Activated CD8-positive, alpha-beta memory T cell treated with anti-CD3 and anti-CD28 coated beads, Interleukin-2, amount 10 ng/mL, durations not matched to agents 7 days and 5 days (primary cell): ENCODE data around the gene PCDHGC5. TPM values are rescaled to one million over a fixed set of nuclear protein-coding genes. Genes with fewer than 3 reads are reported as not detected.

Experiments
- ATAC-seq: fragments of 150-1000 bp; cut with Tn5 transposase; one replicate; pipeline ENCODE4 v1.10.0; 2021; ENCODE audit warnings: moderate library complexity
- CTCF ChIA-PET: fragments of 350-600 bp; sonication (Branson Sonifier 250); formaldehyde crosslinking; loops from one replicate; lab custom pipeline; 2021; ENCODE audit warnings: antibody characterized with exemption; lab: Charles Lee
- DNase-seq: peaks from one replicate; pipeline ENCODE4 v3.0.0-alpha.2; 2020
- H3K27ac Mint-ChIP-seq: one replicate; pipeline ENCODE4 v1.8.0; 2021; ENCODE audit warnings: mild to moderate bottlenecking, mixed read lengths
- H3K27me3 Mint-ChIP-seq: one replicate; pipeline ENCODE4 v1.8.0; 2021; ENCODE audit warnings: mixed read lengths
- H3K36me3 Mint-ChIP-seq: one replicate; pipeline ENCODE4 v1.8.0; 2021; ENCODE audit warnings: mild to moderate bottlenecking, mixed read lengths
- H3K4me1 Mint-ChIP-seq: one replicate; pipeline ENCODE4 v1.8.0; 2021; ENCODE audit warnings: mixed read lengths
- H3K4me3 Mint-ChIP-seq: one replicate; pipeline ENCODE4 v1.8.0; 2021; ENCODE audit warnings: mild to moderate bottlenecking, moderate library complexity, mixed read lengths
- H3K9me3 Mint-ChIP-seq: one replicate; pipeline ENCODE4 v1.8.0; 2022; ENCODE audit warnings: low read depth, mixed read lengths
- total RNA-seq, 2 experiments: library from RNA; stranded (reverse); gene quantifications; one replicate each; pipeline ENCODE4 v1.2.3, GENCODE V29; 2021

Gene PCDHGC5
- total RNA-seq: not detected

DNA sequence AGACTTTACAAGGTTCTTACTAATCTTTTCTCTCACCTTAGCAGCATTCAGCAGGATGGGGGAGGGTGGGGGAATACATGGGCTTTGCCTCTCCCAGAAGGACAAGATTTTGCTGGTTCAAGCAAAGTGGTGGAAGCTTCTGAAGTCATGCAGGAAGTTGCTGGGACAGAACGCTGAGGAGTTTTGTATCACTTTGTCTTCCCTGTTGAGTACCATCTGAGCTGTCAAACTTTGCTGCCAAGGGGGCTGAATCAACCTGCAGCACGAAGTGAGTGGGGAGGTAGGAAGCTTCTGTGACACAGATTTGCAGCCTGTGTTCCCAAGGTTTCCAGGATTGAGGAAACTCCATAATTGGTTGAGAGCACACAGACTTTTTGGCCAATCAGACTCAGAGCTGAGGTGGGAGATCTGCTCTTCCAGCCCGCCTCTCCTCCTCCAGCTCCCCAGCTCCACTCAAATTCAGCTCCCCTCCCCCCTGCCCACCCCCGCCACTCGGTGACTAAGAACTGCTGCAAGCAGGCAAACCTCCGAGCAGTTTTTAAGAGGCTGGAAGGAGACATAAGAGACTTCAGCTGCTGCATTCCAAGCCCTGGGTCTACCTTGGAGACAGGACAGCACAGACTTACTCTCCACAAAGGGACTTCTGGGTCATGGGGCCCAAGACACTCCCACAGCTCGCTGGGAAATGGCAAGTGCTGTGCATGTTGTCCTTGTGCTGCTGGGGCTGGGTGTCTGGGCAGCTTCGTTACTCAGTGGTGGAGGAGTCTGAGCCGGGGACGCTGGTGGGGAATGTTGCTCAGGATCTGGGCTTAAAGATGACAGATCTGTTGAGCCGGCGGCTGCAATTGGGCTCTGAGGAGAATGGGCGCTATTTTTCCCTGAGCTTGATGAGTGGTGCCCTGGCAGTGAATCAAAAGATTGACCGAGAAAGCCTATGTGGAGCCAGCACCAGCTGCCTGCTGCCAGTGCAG, at the start of gene PCDHGC5:
Gene PCDHGC5, plus strand, starts transcription at position 491 of the 971 bp plus-strand sequence. Its CDS starts 160 bp downstream, at position 651.
- H3K27ac Mint-ChIP-seq: no peak within 1 kb of the TSS
- H3K36me3 Mint-ChIP-seq: peaks cover 2% of the 10 kb centered on the region
- peaks cover 3% of the 10 kb centered on the region for H3K4me1 Mint-ChIP-seq
- H3K4me3 Mint-ChIP-seq: no peak within 1 kb of the TSS
- ATAC-seq (no peak), DNase-seq (no peak)
- CTCF ChIA-PET: interaction anchor here (1.2 kb wide), 1 partner anchor 23 kb away, joined by 4 read pairs; no protein-coding TSS in a partner anchor
- H3K9me3 Mint-ChIP-seq: no peaks in the 10 kb centered on the region
- peaks cover 85% of the 10 kb centered on the region for H3K27me3 Mint-ChIP-seq

DNA sequence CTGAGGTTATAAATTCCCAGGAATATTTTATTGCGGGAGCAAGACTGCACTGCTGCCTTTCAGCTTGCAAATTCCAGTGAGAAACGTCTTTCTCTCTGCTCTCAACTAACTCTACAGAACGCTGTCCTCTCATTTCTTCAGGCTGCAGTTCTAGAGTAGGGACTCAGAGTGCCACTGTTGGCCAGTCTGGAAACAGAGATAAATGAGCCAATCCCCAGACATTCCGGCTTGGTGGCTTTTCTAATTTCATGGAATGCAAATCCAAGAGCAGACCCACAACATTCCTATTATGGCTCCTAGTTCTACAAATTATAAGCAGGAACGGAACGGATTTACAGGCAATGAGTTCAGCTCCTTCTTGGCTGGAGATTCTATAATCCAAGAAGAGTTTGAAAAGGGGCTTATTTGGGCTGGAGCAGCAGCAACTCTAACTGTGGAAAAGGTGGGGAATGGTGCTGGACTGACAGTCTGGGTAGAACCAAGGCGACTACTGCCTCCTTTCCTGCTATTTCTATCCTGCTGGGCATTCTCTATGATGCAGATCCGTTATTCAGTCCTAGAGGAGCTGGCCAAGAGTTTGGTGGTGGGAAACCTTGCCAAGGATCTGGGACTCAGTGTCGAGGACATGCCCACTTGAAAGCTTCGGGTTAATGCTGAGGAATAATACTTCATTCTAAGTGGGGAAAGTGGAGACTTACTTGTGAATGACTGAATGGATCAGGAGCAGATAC, 49.3 kb upstream of the PCDHGC5 start:
- Mint-ChIP-seq H3K4me1 (no peaks in the 10 kb centered on the region), H3K27ac (no peak overlapping the region)
- ATAC-seq: no peak

DNA sequence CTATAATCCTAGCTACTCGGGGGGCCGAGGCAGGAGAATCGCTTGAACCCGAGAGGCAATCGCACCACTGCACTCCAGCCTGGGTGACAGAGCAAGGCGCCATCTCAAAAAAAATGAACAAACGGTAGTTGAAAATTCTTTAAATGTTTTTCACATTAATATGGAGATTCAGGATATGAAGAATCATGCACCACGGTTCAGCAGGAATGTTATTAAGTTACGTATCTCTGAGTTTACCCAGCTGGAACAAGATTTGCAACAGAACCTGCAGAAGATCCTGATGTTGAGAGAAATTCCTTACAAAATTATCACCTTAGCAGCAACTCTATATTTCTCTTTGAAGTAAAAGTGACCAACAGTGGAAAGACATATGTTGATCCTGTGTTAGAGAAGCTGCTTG, 48.5 kb upstream of the PCDHGC5 start:
- DNase-seq (no peak), ATAC-seq (no peak)
- Mint-ChIP-seq H3K36me3 (no peaks in the 10 kb centered on the region), H3K9me3 (no peaks in the 10 kb centered on the region), H3K4me3 (no peak overlapping the region), H3K27me3 (peaks cover 6% of the 10 kb centered on the region), H3K4me1 (no peaks in the 10 kb centered on the region), H3K27ac (no peak overlapping the region)
- CTCF ChIA-PET: no interaction called here

More for the DNA sequence above, 49.3 kb upstream of the PCDHGC5 start:
- Mint-ChIP-seq H3K9me3 (no peaks in the 10 kb centered on the region), H3K27me3 (peaks cover 6% of the 10 kb centered on the region), H3K36me3 (no peaks in the 10 kb centered on the region), H3K4me3 (no peak overlapping the region)
- no peak for DNase-seq
- CTCF ChIA-PET: no interaction called here

DNA sequence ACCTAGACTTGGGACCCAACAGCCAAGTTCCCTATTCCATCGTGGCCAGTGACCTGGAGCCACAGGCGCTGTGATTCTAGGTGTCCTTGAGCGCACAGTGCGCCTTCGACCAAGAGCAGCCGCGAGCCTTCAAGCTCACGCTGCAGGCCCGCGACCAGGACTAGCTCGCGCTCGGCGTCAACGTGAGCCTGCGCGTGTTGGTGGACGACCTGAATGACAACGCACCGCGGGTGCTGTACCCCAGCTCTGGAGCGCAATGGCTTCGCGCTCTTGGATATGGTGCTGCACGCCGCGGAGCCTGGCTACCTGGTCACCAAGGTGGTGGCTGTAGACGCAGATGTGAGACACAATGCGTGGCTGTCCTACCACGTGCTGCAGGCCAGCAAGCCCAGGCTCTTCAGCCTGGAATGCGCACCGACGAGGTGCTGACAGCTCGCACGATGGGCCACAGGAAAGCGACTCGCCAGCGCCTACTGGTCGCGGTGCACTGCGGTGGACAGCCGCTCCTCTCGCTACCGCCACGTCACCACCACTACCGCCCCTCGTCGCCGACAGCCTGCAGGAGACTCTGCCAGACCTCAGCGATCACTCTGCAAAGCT, 47.2 kb upstream of the PCDHGC5 start:
- ATAC-seq: no peak

DNA sequence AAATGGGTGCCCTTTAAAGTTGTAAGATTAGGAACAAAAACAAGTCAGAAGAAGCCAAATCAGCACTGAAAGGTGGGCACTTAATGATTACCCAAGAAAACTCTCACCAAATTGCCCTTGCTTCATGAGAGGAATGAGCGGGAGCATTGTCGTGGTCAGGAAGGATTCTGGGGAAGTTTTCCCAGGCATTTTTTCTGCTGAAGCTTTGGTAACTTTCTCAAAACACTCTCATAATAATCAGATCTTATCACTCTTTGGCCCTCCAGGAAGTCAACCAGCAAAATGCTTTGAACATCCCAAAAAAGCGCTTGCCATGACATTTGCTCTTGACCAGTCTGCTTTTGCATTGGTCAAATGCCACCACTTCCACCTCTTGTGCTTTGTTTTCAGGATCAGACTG, 23.5 kb upstream of the PCDHGC5 start:
- Mint-ChIP-seq H3K4me3 (no peak overlapping the region), H3K36me3 (no peaks in the 10 kb centered on the region), H3K27me3 (peaks cover 3% of the 10 kb centered on the region), H3K4me1 (no peaks in the 10 kb centered on the region), H3K27ac (no peak overlapping the region), H3K9me3 (no peaks in the 10 kb centered on the region)
- no peak for DNase-seq
- no peak for ATAC-seq
- CTCF ChIA-PET: interaction anchor here (1.2 kb wide), 1 partner anchor 24 kb away, joined by 4 read pairs; the partner anchor contains the start of gene PCDHGC5

More for the DNA sequence above, 47.2 kb upstream of the PCDHGC5 start:
- CTCF ChIA-PET: no interaction called here
- Mint-ChIP-seq H3K36me3 (no peaks in the 10 kb centered on the region), H3K27ac (no peak overlapping the region), H3K4me3 (no peak overlapping the region), H3K27me3 (peaks cover 5% of the 10 kb centered on the region), H3K9me3 (no peaks in the 10 kb centered on the region), H3K4me1 (no peaks in the 10 kb centered on the region)
- no peak for DNase-seq

DNA sequence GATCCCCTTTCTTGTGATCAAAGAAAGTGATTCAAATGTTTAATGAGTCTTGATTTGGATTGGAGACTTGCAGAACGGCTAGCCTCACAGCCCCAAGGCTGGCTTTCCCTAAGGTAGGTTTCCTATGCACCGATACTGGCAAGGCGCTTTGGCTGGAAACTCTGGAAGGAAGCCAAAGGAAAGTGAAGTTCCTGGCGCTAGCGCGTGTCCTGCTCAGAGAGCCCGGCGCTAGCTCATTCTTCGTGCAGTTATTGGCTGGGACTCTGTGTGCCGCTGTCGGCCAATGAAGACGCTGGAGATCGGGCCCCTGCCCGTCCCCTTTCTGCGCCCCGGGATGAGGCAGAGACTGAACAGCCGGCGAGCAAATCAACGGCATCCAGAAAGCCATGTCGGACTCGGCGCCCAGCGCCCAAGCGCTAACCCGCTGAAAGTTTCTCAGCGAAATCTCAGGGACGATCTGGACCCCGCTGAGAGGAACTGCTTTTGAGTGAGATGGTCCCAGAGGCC, 13.2 kb upstream of the PCDHGC5 start, which contains the start of gene PCDHGC3:
Gene PCDHGC3, plus strand, starts transcription at position 342 of the 507 bp plus-strand sequence. Its CDS starts 151 bp downstream, at position 493.
- peaks cover 70% of the 10 kb centered on the region for H3K27me3 Mint-ChIP-seq
- peaks cover 26% of the 10 kb centered on the region for H3K4me1 Mint-ChIP-seq
- peak within 1 kb of the TSS; percentile 15 for H3K27ac Mint-ChIP-seq
- no peaks in the 10 kb centered on the region for H3K9me3 Mint-ChIP-seq
- CTCF ChIA-PET: interaction anchor here (1.5 to 1.8 kb wide), 2 partner anchors 17 to 37 kb away, joined by 3 to 5 read pairs; no protein-coding TSS in a partner anchor
- no peaks in the 10 kb centered on the region for H3K36me3 Mint-ChIP-seq
- DNase-seq: peak; percentile 43
- H3K4me3 Mint-ChIP-seq: peak within 1 kb of the TSS; percentile 55
- ATAC-seq: peak; percentile 51

DNA sequence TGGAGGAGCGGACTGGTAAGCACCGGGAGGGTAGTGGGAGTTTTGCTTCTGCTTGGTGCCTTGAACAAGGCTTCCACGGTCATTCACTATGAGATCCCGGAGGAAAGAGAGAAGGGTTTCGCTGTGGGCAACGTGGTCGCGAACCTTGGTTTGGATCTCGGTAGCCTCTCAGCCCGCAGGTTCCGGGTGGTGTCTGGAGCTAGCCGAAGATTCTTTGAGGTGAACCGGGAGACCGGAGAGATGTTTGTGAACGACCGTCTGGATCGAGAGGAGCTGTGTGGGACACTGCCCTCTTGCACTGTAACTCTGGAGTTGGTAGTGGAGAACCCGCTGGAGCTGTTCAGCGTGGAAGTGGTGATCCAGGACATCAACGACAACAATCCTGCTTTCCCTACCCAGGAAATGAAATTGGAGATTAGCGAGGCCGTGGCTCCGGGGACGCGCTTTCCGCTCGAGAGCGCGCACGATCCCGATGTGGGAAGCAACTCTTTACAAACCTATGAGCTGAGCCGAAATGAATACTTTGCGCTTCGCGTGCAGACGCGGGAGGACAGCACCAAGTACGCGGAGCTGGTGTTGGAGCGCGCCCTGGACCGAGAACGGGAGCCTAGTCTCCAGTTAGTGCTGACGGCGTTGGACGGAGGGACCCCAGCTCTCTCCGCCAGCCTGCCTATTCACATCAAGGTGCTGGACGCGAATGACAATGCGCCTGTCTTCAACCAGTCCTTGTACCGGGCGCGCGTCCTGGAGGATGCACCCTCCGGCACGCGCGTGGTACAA, 12.6 kb upstream of the PCDHGC5 start:
- H3K4me1 Mint-ChIP-seq: peaks cover 26% of the 10 kb centered on the region
- DNase-seq (no peak), ATAC-seq (no peak)
- no peaks in the 10 kb centered on the region for H3K9me3 Mint-ChIP-seq
- H3K36me3 Mint-ChIP-seq: no peaks in the 10 kb centered on the region
- H3K27me3 Mint-ChIP-seq: peaks cover 76% of the 10 kb centered on the region
- CTCF ChIA-PET: interaction anchor here (1.5 to 1.8 kb wide), 2 partner anchors 17 to 36 kb away, joined by 3 to 5 read pairs; no protein-coding TSS in a partner anchor
- H3K4me3 Mint-ChIP-seq: peak overlapping the region; percentile 55
- H3K27ac Mint-ChIP-seq: no peak overlapping the region

DNA sequence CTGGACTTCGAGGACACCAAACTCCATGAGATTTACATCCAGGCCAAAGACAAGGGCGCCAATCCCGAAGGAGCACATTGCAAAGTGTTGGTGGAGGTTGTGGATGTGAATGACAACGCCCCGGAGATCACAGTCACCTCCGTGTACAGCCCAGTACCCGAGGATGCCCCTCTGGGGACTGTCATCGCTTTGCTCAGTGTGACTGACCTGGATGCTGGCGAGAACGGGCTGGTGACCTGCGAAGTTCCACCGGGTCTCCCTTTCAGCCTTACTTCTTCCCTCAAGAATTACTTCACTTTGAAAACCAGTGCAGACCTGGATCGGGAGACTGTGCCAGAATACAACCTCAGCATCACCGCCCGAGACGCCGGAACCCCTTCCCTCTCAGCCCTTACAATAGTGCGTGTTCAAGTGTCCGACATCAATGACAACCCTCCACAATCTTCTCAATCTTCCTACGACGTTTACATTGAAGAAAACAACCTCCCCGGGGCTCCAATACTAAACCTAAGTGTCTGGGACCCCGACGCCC, 11.8 kb upstream of the PCDHGC5 start:
- H3K36me3 Mint-ChIP-seq: no peaks in the 10 kb centered on the region
- CTCF ChIA-PET: interaction anchor here (1.8 kb wide), 1 partner anchor 36 kb away, joined by 5 read pairs; no protein-coding TSS in a partner anchor
- no peaks in the 10 kb centered on the region for H3K9me3 Mint-ChIP-seq
- H3K27me3 Mint-ChIP-seq: peaks cover 76% of the 10 kb centered on the region
- H3K27ac Mint-ChIP-seq: peak overlapping the region; percentile 28
- ATAC-seq (no peak), DNase-seq (no peak)
- H3K4me3 Mint-ChIP-seq: peak overlapping the region; percentile 36
- peaks cover 26% of the 10 kb centered on the region for H3K4me1 Mint-ChIP-seq

DNA sequence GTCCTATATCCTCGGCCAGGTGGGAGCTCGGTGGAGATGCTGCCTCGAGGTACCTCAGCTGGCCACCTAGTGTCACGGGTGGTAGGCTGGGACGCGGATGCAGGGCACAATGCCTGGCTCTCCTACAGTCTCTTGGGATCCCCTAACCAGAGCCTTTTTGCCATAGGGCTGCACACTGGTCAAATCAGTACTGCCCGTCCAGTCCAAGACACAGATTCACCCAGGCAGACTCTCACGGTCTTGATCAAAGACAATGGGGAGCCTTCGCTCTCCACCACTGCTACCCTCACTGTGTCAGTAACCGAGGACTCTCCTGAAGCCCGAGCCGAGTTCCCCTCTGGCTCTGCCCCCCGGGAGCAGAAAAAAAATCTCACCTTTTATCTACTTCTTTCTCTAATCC, 11.1 kb upstream of the PCDHGC5 start:
- Mint-ChIP-seq H3K27ac (no peak overlapping the region), H3K4me3 (no peak overlapping the region), H3K36me3 (no peaks in the 10 kb centered on the region), H3K4me1 (peaks cover 26% of the 10 kb centered on the region), H3K27me3 (peaks cover 83% of the 10 kb centered on the region), H3K9me3 (no peaks in the 10 kb centered on the region)
- ATAC-seq (no peak), DNase-seq (no peak)
- CTCF ChIA-PET: no interaction called here

DNA sequence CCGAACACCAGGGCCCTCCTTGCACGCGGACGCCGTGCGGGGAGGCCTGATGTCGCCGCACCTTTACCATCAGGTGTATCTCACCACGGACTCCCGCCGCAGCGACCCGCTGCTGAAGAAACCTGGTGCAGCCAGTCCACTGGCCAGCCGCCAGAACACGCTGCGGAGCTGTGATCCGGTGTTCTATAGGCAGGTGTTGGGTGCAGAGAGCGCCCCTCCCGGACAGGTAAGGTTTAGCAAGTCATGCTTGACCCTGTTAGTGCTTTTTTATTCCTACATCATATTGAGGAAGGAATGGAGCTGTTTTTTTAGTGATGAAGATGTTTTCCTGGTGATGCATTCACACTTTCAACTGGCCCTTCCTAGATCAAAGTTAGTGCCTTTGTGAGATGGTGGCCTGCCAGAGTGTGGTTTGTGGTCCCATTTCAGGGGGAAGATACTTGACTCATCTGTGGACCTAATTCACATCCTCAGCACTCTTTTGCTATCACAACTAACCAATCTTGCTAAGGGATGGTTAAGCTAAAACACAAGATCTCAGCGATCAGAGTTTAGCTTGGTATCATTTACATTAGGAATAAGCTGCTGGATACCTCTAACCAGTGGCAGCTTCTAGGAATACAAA, 10.4 kb upstream of the PCDHGC5 start:
- H3K9me3 Mint-ChIP-seq: no peaks in the 10 kb centered on the region
- H3K27me3 Mint-ChIP-seq: peaks cover 85% of the 10 kb centered on the region
- H3K27ac Mint-ChIP-seq: no peak overlapping the region
- H3K36me3 Mint-ChIP-seq: no peaks in the 10 kb centered on the region
- no peak for ATAC-seq
- CTCF ChIA-PET: no interaction called here
- H3K4me1 Mint-ChIP-seq: peaks cover 26% of the 10 kb centered on the region
- peak; percentile 48 for DNase-seq
- no peak overlapping the region for H3K4me3 Mint-ChIP-seq

DNA sequence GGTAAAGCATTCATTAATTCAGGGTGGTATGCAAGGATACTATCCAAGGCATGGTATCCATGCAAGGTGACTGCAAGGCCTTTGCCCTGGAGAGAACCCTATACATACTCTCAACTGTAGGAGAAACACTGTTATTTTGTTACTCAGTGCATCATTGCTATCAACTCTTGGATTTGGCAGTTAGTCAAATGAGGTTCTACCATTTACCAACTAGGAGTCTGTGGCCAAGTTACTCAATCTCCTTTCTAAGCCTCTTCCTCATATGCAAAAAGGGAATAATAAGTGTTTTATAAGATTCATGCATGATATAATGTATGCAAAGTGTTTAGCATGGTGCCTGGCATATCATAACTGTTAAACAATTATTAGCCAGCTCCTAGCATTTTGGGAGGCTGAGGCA, 9.1 kb upstream of the PCDHGC5 start:
- no peaks in the 10 kb centered on the region for H3K36me3 Mint-ChIP-seq
- H3K9me3 Mint-ChIP-seq: no peaks in the 10 kb centered on the region
- H3K27me3 Mint-ChIP-seq: peaks cover 85% of the 10 kb centered on the region
- DNase-seq (no peak), ATAC-seq (no peak)
- peaks cover 26% of the 10 kb centered on the region for H3K4me1 Mint-ChIP-seq
- CTCF ChIA-PET: interaction anchor here (1.6 kb wide), 1 partner anchor 15 kb away, joined by 3 read pairs; no protein-coding TSS in a partner anchor
- H3K27ac Mint-ChIP-seq: no peak overlapping the region
- H3K4me3 Mint-ChIP-seq: no peak overlapping the region
